Activated T-cell treated with anti-CD3 and anti-CD28 coated beads for 4 hours (primary cell): ENCODE measurements around the gene SRRM2.

ENCODE experiments used
- DNase-seq: peaks from one replicate; pipeline ENCODE4 v3.0.0-alpha.2; 2020

The SRRM2 gene

GRCh38 chr16:2740476-2740875 lies 12.0 kb upstream of the SRRM2 start:
- DNase-seq: no peak

GRCh38 chr16:2741168-2741567 lies 11.3 kb upstream of the SRRM2 start:
- DNase-seq: no peak

GRCh38 chr16:2742323-2743006 lies 10.0 kb upstream of the SRRM2 start:
- DNase-seq: no peak

GRCh38 chr16:2743007-2743810 lies 9.2 kb upstream of the SRRM2 start:
- DNase-seq: no peak

GRCh38 chr16:2744711-2745110 lies 7.7 kb upstream of the SRRM2 start:
- DNase-seq: no peak

- DNase-seq: no peak
These were observed 7.1 kb upstream of the SRRM2 start for GRCh38 chr16:2745116-2745890.

- DNase-seq: no peak
These were observed 6.5 kb upstream of the SRRM2 start for GRCh38 chr16:2745961-2746360.

- no peak for DNase-seq
These were observed 3.5 kb upstream of the SRRM2 start for GRCh38 chr16:2748757-2749455.

GRCh38 chr16:2749476-2749875 lies 3.0 kb upstream of the SRRM2 start:
- DNase-seq: no peak

- no peak for DNase-seq
These were observed 2.5 kb upstream of the SRRM2 start for GRCh38 chr16:2749936-2750335.

- DNase-seq: no peak
These were observed 832 bp upstream of the SRRM2 start for GRCh38 chr16:2751577-2752034.

- DNase-seq: peak; percentile 34
These were observed 653 bp downstream of the SRRM2 start for GRCh38 chr16:2752850-2753732.

- no peak for DNase-seq
These were observed 1.2 kb downstream of the SRRM2 start for GRCh38 chr16:2753733-2754020.

- no peak for DNase-seq
These were observed 2.7 kb downstream of the SRRM2 start for GRCh38 chr16:2755158-2755557.

GRCh38 chr16:2756288-2757015 lies 4.0 kb downstream of the SRRM2 start:
- DNase-seq: no peak

- DNase-seq: no peak
These were observed 4.9 kb downstream of the SRRM2 start for GRCh38 chr16:2757344-2757743.

- DNase-seq: no peak
These were observed 9.0 kb downstream of the SRRM2 start for GRCh38 chr16:2761472-2761871.

GRCh38 chr16:2761886-2762583 lies 9.6 kb downstream of the SRRM2 start:
- no peak for DNase-seq

GRCh38 chr16:2762711-2763110 lies 10.3 kb downstream of the SRRM2 start:
- DNase-seq: no peak

GRCh38 chr16:2763173-2763572 lies 10.7 kb downstream of the SRRM2 start:
- no peak for DNase-seq

GRCh38 chr16:2764718-2765117 lies 12.3 kb downstream of the SRRM2 start:
- DNase-seq: no peak
